MCF 10A (cell line): ENCODE results near the gene RPS6KA1. TPM values are rescaled to one million over a fixed set of nuclear protein-coding genes. Genes with fewer than 3 reads are reported as not detected.
"Not testable (repeated sequence)": the region's sequence is repeated elsewhere in the genome, so short reads cannot be mapped to it uniquely, and the experiment has no call there.

ENCODE experiments used
- BruUV-seq: library from RNA; stranded (reverse); fragments of 400-500 nt; replicated peaks from 2 replicates; lab custom pipeline; 2021; lab: Mats Ljungman, UMichigan
- CTCF ChIA-PET: fragments of 300-600 bp; sonication (Branson Sonifier 250); formaldehyde crosslinking; extraction: SDS; loops from one replicate; lab custom pipeline; 2021; ENCODE audit warnings: antibody characterized with exemption, inconsistent platforms; lab: Yijun Ruan, JAX
- POLR2A ChIA-PET: fragments of 300-600, 350-650 bp; sonication (Branson Sonifier 250); formaldehyde crosslinking; extraction: SDS; loops from one replicate; lab custom pipeline; 2020; ENCODE audit warnings: antibody characterized with exemption, inconsistent platforms; lab: Yijun Ruan, JAX
- DNase-seq: peaks from one replicate; pipeline ENCODE4 v3.0.0-alpha.2; 2018; ENCODE audit not compliant: unreplicated experiment
- H3K27ac Mint-ChIP-seq: one replicate; pipeline ENCODE4 v1.8.0; 2022; ENCODE audit warnings: mild to moderate bottlenecking, low read depth, mixed read lengths; ENCODE audit not compliant: unreplicated experiment
- H3K27me3 Mint-ChIP-seq: one replicate; pipeline ENCODE4 v1.8.0; 2022; ENCODE audit warnings: mixed read lengths; ENCODE audit not compliant: insufficient read depth, unreplicated experiment
- H3K36me3 Mint-ChIP-seq: one replicate; pipeline ENCODE4 v1.8.0; 2022; ENCODE audit warnings: mild to moderate bottlenecking, moderate library complexity, mixed read lengths; ENCODE audit not compliant: insufficient read depth, unreplicated experiment
- H3K4me1 Mint-ChIP-seq: one replicate; pipeline ENCODE4 v1.8.0; 2022; ENCODE audit warnings: mixed read lengths; ENCODE audit not compliant: insufficient read depth, unreplicated experiment
- H3K4me3 Mint-ChIP-seq: one replicate; pipeline ENCODE4 v1.8.0; 2022; ENCODE audit warnings: mild to moderate bottlenecking, moderate library complexity, mixed read lengths; ENCODE audit not compliant: unreplicated experiment
- H3K9me3 Mint-ChIP-seq: one replicate; pipeline ENCODE4 v1.8.0; 2022; ENCODE audit warnings: mixed read lengths; ENCODE audit not compliant: unreplicated experiment
- CTCF ChIP-seq: fragments of 200-600 bp; IDR thresholded peaks from one replicate; pipeline ENCODE4 v1.8.0; 2022; ENCODE audit warnings: antibody characterized with exemption, mild to moderate bottlenecking; ENCODE audit not compliant: unreplicated experiment
- intact Hi-C: fragments of 100-400 bp; cut with micrococcal nuclease; formaldehyde crosslinking; loops from 2 replicates; pipeline ENCODE4 v1.14.1; 2022
- total RNA-seq: library from RNA; stranded (reverse); gene quantifications from 2 replicates; pipeline ENCODE4 v1.2.3, GENCODE V29; 2022

The RPS6KA1 gene
- total RNA-seq, 1 experiment from 2014 or later, result 43.9 TPM

- no TSS peak for BruUV-seq
- no peaks in the 10 kb centered on the region for H3K9me3 Mint-ChIP-seq
- no peak overlapping the region for H3K4me3 Mint-ChIP-seq
- ChIA-PET POLR2A (interaction anchor here (1.2 to 1.3 kb wide), 2 partner anchors 83 to 178 kb away, joined by 3 to 4 read pairs; no protein-coding TSS in a partner anchor), CTCF (interaction anchor here (1.4 kb wide), 1 partner anchor 66 kb away, joined by 3 read pairs; no protein-coding TSS in a partner anchor)
- peaks cover 2% of the 10 kb centered on the region for H3K27me3 Mint-ChIP-seq
- intact Hi-C loops, result no loop called here
- H3K27ac Mint-ChIP-seq, result no peak overlapping the region
- H3K4me1 Mint-ChIP-seq, result no peaks in the 10 kb centered on the region
- no peaks in the 10 kb centered on the region for H3K36me3 Mint-ChIP-seq
- no peak for TF ChIP-seq CTCF
- DNase-seq, result no peak
Observed at GRCh38 chr1:26610781-26611180, 81.2 kb downstream of the RPS6KA1 start.

GRCh38 chr1:26612627-26613026, 83.1 kb downstream of the RPS6KA1 start:
- CTCF ChIA-PET, result interaction anchor here (0.5 to 0.7 kb wide), 2 partner anchors 168 to 683 kb away, joined by 3 to 4 read pairs; no protein-coding TSS in a partner anchor
- POLR2A ChIA-PET, result interaction anchor here (0.5 to 0.8 kb wide), 2 partner anchors 65 to 181 kb away, joined by 3 to 5 read pairs; partner anchors contain the start of gene DHDDS
- H3K27me3 Mint-ChIP-seq, H3K36me3 Mint-ChIP-seq, H3K4me3 Mint-ChIP-seq, DNase-seq, H3K4me1 Mint-ChIP-seq, intact Hi-C loops, H3K9me3 Mint-ChIP-seq, H3K27ac Mint-ChIP-seq, BruUV-seq: not testable (repeated sequence)

GRCh38 chr1:26614655-26615411, 85.3 kb downstream of the RPS6KA1 start:
- CTCF ChIA-PET, result interaction anchor here (0.6 to 1.6 kb wide), 4 partner anchors 13 to 174 kb away, joined by 3 to 10 read pairs (median 5); partner anchors contain the start of gene PIGV
- Mint-ChIP-seq H3K27me3 (no peaks in the 10 kb centered on the region), H3K36me3 (no peaks in the 10 kb centered on the region), H3K27ac (no peak overlapping the region), H3K9me3 (no peaks in the 10 kb centered on the region), H3K4me1 (peaks cover 7% of the 10 kb centered on the region), H3K4me3 (no peak overlapping the region)
- no TSS peak for BruUV-seq
- POLR2A ChIA-PET, result interaction anchor here (1.0 to 1.7 kb wide), 3 partner anchors 13 to 174 kb away, joined by 3 to 7 read pairs (median 5); partner anchors contain the start of gene PIGV
- no peak for TF ChIP-seq CTCF
- intact Hi-C loops, result no loop called here
- no peak for DNase-seq

- Mint-ChIP-seq H3K27ac (no peak overlapping the region), H3K4me1 (peaks cover 7% of the 10 kb centered on the region), H3K27me3 (no peaks in the 10 kb centered on the region), H3K36me3 (peaks cover 4% of the 10 kb centered on the region), H3K4me3 (no peak overlapping the region), H3K9me3 (no peaks in the 10 kb centered on the region)
- DNase-seq, result no peak
- ChIA-PET POLR2A (interaction anchor here (1.3 kb wide), 1 partner anchor 171 kb away, joined by 3 read pairs; the partner anchor contains the start of gene PIGV), CTCF (interaction anchor here (0.8 to 1.4 kb wide), 4 partner anchors 10 to 194 kb away, joined by 3 to 8 read pairs (median 4); no protein-coding TSS in a partner anchor)
- TF ChIP-seq CTCF, result no peak
- intact Hi-C loops, result no loop called here
- BruUV-seq, result no TSS peak
Observed at GRCh38 chr1:26616881-26617280, 87.3 kb downstream of the RPS6KA1 start.
